SK-N-SH treated with all-trans-retinoic acid at 6 μM for 48 hours (cell line): ENCODE data around the gene KRT1.

Experiments
- ARNTL ChIP-seq: fragments of 450-650 bp; formaldehyde crosslinking; IDR thresholded peaks from 2 replicates; pipeline ENCODE4 v1.5.0; 2020; ENCODE audit warnings: low read depth, mild to moderate bottlenecking, moderate library complexity, borderline replicate concordance
- BACH2 ChIP-seq: fragments of 250-450 bp; sonication (Bioruptor Pico); IDR thresholded peaks from 2 replicates; pipeline ENCODE4 v1.9.0; 2021; ENCODE audit warnings: mild to moderate bottlenecking, borderline replicate concordance
- CSDC2 ChIP-seq: fragments of 250-450 bp; sonication (Bioruptor Pico); IDR thresholded peaks from 2 replicates; pipeline ENCODE4 v1.5.0; 2020; ENCODE audit warnings: mild to moderate bottlenecking, moderate library complexity
- CSRNP3 ChIP-seq: fragments of 250-450 bp; sonication (Bioruptor Pico); IDR thresholded peaks from 2 replicates; pipeline ENCODE4 v1.5.1; 2021; ENCODE audit warnings: mild to moderate bottlenecking, moderate library complexity
- RARB ChIP-seq: fragments of 250-450 bp; sonication (Bioruptor Pico); IDR thresholded peaks from 2 replicates; pipeline ENCODE4 v1.8.0; 2021; ENCODE audit warnings: mild to moderate bottlenecking, moderate library complexity
- TCF4 ChIP-seq: fragments of 250-450 bp; sonication (Bioruptor Pico); IDR thresholded peaks from 2 replicates; pipeline ENCODE4 v1.8.0; 2021; ENCODE audit warnings: mild to moderate bottlenecking, moderate library complexity, borderline replicate concordance
- TOX ChIP-seq: fragments of 250-450 bp; sonication (Bioruptor Pico); IDR thresholded peaks from 2 replicates; pipeline ENCODE4 v1.8.0; 2021; ENCODE audit warnings: mild to moderate bottlenecking, moderate library complexity, borderline replicate concordance
- ZC3H10 ChIP-seq: fragments of 250-450 bp; sonication (Bioruptor Pico); IDR thresholded peaks from 2 replicates; pipeline ENCODE4 v1.5.1; 2021; ENCODE audit warnings: mild to moderate bottlenecking, moderate library complexity
- ZFP3 ChIP-seq: fragments of 250-450 bp; sonication (Bioruptor Pico); IDR thresholded peaks from 2 replicates; pipeline ENCODE4 v1.5.0; 2020; ENCODE audit warnings: mild to moderate bottlenecking, moderate library complexity
- ZFP30 ChIP-seq: fragments of 450-650 bp; formaldehyde crosslinking; IDR thresholded peaks from 2 replicates; pipeline ENCODE4 v1.5.0; 2022; ENCODE audit warnings: mild to moderate bottlenecking, moderate library complexity
- ZNF565 ChIP-seq: fragments of 450-650 bp; formaldehyde crosslinking; conservative IDR thresholded peaks from 2 replicates; pipeline ENCODE4 v1.5.0; 2020; ENCODE audit warnings: low read depth, mild to moderate bottlenecking, moderate library complexity
- ZNF8 ChIP-seq: fragments of 450-650 bp; formaldehyde crosslinking; IDR thresholded peaks from 2 replicates; pipeline ENCODE4 v1.5.0; 2020; ENCODE audit warnings: mild to moderate bottlenecking, moderate library complexity
- TF ChIP-seq, protein P1 (sequence below): fragments of 250-450 bp; sonication (Bioruptor Pico); IDR thresholded peaks from 2 replicates; pipeline ENCODE4 v1.8.0; 2020; ENCODE audit warnings: mild to moderate bottlenecking, moderate library complexity, borderline replicate concordance
- TF ChIP-seq, protein P2 (sequence below): fragments of 250-450 bp; sonication (Bioruptor Pico); IDR thresholded peaks from 2 replicates; pipeline ENCODE4 v1.5.1; 2020; ENCODE audit warnings: low read depth, mild to moderate bottlenecking, moderate library complexity

DNA sequence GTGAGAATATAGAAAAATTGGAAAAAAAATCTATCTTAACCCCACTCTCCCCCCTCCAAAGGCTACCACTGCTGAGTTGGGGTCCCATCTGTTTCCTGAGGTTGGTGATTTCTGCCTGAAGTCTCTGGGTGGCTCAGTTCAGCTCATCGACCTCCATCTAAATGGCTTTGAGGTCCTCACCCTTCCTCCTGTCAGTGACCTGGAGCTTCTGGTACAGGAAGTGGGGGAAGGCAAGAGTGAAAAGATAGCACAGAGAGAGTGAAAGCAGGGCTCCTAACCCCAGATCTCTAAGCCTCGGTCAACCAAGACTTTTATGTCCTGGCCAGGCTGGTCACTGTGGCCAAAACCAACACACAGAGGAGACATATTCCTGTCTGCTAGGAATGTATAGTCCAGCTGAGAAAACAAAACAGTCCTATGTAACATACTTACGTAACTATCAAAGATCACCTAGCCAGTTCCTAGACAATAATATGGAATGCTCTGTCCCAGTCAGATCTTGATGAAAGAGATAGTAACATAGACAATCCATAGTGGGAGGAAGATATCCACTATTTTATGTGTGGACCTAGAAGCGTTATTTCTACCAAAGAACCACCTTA is 49.5 kb downstream of the KRT1 start:
- no peak for TF ChIP-seq ZFP3 (CRISPR knock-in tag)
- no peak for TF ChIP-seq ZFP30 (CRISPR knock-in tag)
- no peak for TF ChIP-seq RARB (CRISPR knock-in tag)
- TF ChIP-seq, protein P1, sequence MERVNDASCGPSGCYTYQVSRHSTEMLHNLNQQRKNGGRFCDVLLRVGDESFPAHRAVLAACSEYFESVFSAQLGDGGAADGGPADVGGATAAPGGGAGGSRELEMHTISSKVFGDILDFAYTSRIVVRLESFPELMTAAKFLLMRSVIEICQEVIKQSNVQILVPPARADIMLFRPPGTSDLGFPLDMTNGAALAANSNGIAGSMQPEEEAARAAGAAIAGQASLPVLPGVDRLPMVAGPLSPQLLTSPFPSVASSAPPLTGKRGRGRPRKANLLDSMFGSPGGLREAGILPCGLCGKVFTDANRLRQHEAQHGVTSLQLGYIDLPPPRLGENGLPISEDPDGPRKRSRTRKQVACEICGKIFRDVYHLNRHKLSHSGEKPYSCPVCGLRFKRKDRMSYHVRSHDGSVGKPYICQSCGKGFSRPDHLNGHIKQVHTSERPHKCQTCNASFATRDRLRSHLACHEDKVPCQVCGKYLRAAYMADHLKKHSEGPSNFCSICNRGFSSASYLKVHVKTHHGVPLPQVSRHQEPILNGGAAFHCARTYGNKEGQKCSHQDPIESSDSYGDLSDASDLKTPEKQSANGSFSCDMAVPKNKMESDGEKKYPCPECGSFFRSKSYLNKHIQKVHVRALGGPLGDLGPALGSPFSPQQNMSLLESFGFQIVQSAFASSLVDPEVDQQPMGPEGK (CRISPR knock-in tag): no peak
- TF ChIP-seq CSDC2: no peak
- TF ChIP-seq BACH2 (CRISPR knock-in tag): no peak
- TF ChIP-seq TCF4: no peak
- TF ChIP-seq, protein P2, sequence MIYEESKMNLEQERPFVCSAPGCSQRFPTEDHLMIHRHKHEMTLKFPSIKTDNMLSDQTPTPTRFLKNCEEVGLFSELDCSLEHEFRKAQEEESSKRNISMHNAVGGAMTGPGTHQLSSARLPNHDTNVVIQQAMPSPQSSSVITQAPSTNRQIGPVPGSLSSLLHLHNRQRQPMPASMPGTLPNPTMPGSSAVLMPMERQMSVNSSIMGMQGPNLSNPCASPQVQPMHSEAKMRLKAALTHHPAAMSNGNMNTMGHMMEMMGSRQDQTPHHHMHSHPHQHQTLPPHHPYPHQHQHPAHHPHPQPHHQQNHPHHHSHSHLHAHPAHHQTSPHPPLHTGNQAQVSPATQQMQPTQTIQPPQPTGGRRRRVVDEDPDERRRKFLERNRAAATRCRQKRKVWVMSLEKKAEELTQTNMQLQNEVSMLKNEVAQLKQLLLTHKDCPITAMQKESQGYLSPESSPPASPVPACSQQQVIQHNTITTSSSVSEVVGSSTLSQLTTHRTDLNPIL (CRISPR knock-in tag): no peak
- TF ChIP-seq ZNF8 (CRISPR knock-in tag): no peak
- TF ChIP-seq ZNF565 (CRISPR knock-in tag): no peak
- no peak for TF ChIP-seq CSRNP3
- no peak for TF ChIP-seq ZC3H10
- no peak for TF ChIP-seq TOX
- TF ChIP-seq ARNTL (CRISPR knock-in tag): no peak
